ENCODE results near the gene KHNYN.

Gene KHNYN

GRCh38 chr14:24458736-24459135 is 29.0 kb downstream of the KHNYN start:
- TF ChIP-seq CTCF (IDR thresholded peaks at IDR 0.05): no peak

- no peak for TF ChIP-seq CTCF (IDR thresholded peaks at IDR 0.05)
Measured at GRCh38 chr14:24459331-24459730, 29.6 kb downstream of the KHNYN start.

GRCh38 chr14:24461336-24461735 is 31.6 kb downstream of the KHNYN start:
- no peak for TF ChIP-seq CTCF (IDR thresholded peaks at IDR 0.05)

- no peak for TF ChIP-seq CTCF (IDR thresholded peaks at IDR 0.05)
Measured at GRCh38 chr14:24463017-24463883, 33.5 kb downstream of the KHNYN start.

- TF ChIP-seq CTCF (IDR thresholded peaks at IDR 0.05): no peak
Measured at GRCh38 chr14:24463884-24464785, 34.4 kb downstream of the KHNYN start.

GRCh38 chr14:24465368-24465767 is 35.6 kb downstream of the KHNYN start:
- no peak for TF ChIP-seq CTCF (IDR thresholded peaks at IDR 0.05)

GRCh38 chr14:24465805-24466204 is 36.1 kb downstream of the KHNYN start:
- no peak for TF ChIP-seq CTCF (IDR thresholded peaks at IDR 0.05)

Data from LNCAP (cell line).